Panc1 (cell line): ENCODE measurements around the gene CDC14B. TPM values are rescaled to one million over a fixed set of nuclear protein-coding genes. Genes with fewer than 3 reads are reported as not detected.

Experiments used
- ATAC-seq: fragments of 200-7000 bp; cut with Tn5 transposase; 2 replicates; pipeline ENCODE4 v1.9.1; 2020; ENCODE audit warnings: mild to moderate bottlenecking, moderate library complexity
- BruUV-seq: library from RNA; stranded (reverse); fragments of 400-500 nt; replicated peaks from 2 replicates; lab custom pipeline; 2021; lab: Mats Ljungman, UMichigan
- CTCF ChIA-PET: fragments of 300-600 bp; sonication (Branson Sonifier 250); formaldehyde crosslinking; loops from one replicate; lab custom pipeline; 2022; ENCODE audit warnings: antibody characterized with exemption; lab: Charles Lee
- POLR2A ChIA-PET: fragments of 300-600 bp; sonication (Branson Sonifier 250); formaldehyde crosslinking; loops from one replicate; lab custom pipeline; 2022; ENCODE audit warnings: antibody characterized with exemption; lab: Charles Lee
- DNase-seq: peaks from one replicate; pipeline ENCODE4 v3.0.0-alpha.2; 2010; ENCODE audit warnings: low read depth, low spot score
- H3K27ac ChIP-seq: 2 replicates; pipeline ENCODE4 v1.5.1; 2011; ENCODE audit warnings: mild to moderate bottlenecking, low read length, inconsistent platforms
- H3K27me3 ChIP-seq: fragments of 200-500 bp; sonication (Bioruptor generic); 2 replicates; pipeline ENCODE4 v1.6.0; 2014; ENCODE audit warnings: low read length, inconsistent platforms; ENCODE audit not compliant: control insufficient read depth, insufficient read depth
- H3K36me3 ChIP-seq: fragments of 200-500 bp; sonication (Bioruptor generic); 2 replicates; pipeline ENCODE4 v1.5.1; 2014; ENCODE audit warnings: inconsistent platforms, mild to moderate bottlenecking, low read length, moderate library complexity; ENCODE audit not compliant: control insufficient read depth, insufficient read depth
- H3K4me1 ChIP-seq: 2 replicates; pipeline ENCODE4 v1.5.1; 2011; ENCODE audit warnings: inconsistent platforms, mild to moderate bottlenecking, low read length, moderate library complexity; ENCODE audit not compliant: control insufficient read depth, insufficient read depth
- H3K4me3 ChIP-seq, 2 experiments: 2 replicates each; pipeline ENCODE4 v1.5.1; 2011 to 2012; ENCODE audit warnings: low read depth in 2 of 2, low read length in 2 of 2, mild to moderate bottlenecking in 2 of 2, inconsistent platforms in 1 of 2, moderate library complexity in 1 of 2
- H3K9me3 ChIP-seq: fragments of 200-500 bp; sonication (Bioruptor generic); 2 replicates; pipeline ENCODE4 v1.5.1; 2014; ENCODE audit warnings: low read depth, mild to moderate bottlenecking, inconsistent platforms, low read length, moderate library complexity; ENCODE audit not compliant: control insufficient read depth, insufficient read depth
- POLR2AphosphoS5 ChIP-seq: IDR thresholded peaks from 2 replicates; pipeline ENCODE4 v1.6.1; 2012; ENCODE audit warnings: mild to moderate bottlenecking, low read depth, low read length, moderate library complexity
- SIN3A ChIP-seq: IDR thresholded peaks from 2 replicates; pipeline ENCODE4 v1.6.1; 2012; ENCODE audit warnings: low read depth, mild to moderate bottlenecking, low read length, moderate library complexity, borderline replicate concordance; ENCODE audit not compliant: insufficient read depth
- TCF7L2 ChIP-seq: IDR thresholded peaks from 2 replicates; pipeline ENCODE4 v1.6.1; 2011; ENCODE audit warnings: mild to moderate bottlenecking, low read depth, low read length, inconsistent platforms
- in situ Hi-C: cut with HindIII; loops from 2 replicates; pipeline ENCODE4 v1.10.0; 2016; ENCODE audit warnings: low sequenced_read_pairs, low pct_unique_long_range_greater_than_20kb
- intact Hi-C: fragments of 100-400 bp; cut with micrococcal nuclease; formaldehyde crosslinking; loops from one replicate; pipeline ENCODE4 v1.10.0; 2022; ENCODE audit not compliant: unreplicated experiment
- total RNA-seq: library from RNA; stranded (reverse); gene quantifications from one replicate; pipeline ENCODE4 v1.2.1, GENCODE V29; 2021; ENCODE audit not compliant: unreplicated experiment
- TF ChIP-seq, protein P1 (sequence below): fragments of 450-650 bp; IDR thresholded peaks from 2 replicates; pipeline ENCODE4 v1.5.1; 2017; ENCODE audit warnings: mild to moderate bottlenecking
- TF ChIP-seq, protein P2 (sequence below), 2 experiments: IDR thresholded peaks; 2 replicates each; pipeline ENCODE4 v1.6.1; 2011 to 2012; ENCODE audit warnings: low read depth in 2 of 2, control low read depth in 1 of 2, low read length in 1 of 2, mild to moderate bottlenecking in 1 of 2, moderate library complexity in 1 of 2; ENCODE audit not compliant: insufficient read depth in 1 of 2

Gene CDC14B
- total RNA-seq, 1 experiment from 2014 or later: 11.8 TPM

DNA sequence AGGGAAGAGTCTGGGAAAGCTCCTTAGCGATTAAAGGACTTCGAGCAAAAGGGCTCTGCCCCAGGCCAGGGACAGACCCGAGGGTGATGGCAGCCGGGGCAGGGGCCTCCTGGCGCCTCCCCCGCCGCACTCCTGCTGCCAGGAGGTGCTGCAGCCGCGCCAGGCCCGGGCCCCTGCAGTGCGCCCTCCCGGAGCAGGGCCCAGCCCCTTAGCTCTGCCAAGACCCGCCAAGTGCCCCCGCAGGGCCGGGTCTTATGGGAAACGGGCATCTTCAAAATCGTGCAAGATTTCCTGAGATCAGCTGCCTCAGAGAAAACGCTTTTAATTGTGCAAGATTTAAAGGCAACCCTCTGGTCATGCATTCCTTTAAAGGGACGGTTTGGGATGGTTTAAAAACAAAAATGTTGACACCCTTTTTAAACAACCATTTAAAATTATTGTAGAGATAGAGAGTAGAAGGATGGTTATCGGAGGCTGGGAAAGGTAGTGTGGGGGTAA, 52.4 kb downstream of the CDC14B start:
- TF ChIP-seq, protein P1, sequence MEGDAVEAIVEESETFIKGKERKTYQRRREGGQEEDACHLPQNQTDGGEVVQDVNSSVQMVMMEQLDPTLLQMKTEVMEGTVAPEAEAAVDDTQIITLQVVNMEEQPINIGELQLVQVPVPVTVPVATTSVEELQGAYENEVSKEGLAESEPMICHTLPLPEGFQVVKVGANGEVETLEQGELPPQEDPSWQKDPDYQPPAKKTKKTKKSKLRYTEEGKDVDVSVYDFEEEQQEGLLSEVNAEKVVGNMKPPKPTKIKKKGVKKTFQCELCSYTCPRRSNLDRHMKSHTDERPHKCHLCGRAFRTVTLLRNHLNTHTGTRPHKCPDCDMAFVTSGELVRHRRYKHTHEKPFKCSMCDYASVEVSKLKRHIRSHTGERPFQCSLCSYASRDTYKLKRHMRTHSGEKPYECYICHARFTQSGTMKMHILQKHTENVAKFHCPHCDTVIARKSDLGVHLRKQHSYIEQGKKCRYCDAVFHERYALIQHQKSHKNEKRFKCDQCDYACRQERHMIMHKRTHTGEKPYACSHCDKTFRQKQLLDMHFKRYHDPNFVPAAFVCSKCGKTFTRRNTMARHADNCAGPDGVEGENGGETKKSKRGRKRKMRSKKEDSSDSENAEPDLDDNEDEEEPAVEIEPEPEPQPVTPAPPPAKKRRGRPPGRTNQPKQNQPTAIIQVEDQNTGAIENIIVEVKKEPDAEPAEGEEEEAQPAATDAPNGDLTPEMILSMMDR: no peak
- TF ChIP-seq SIN3A (no peak), TCF7L2 (no peak), POLR2AphosphoS5 (no peak)
- TF ChIP-seq, protein P2, sequence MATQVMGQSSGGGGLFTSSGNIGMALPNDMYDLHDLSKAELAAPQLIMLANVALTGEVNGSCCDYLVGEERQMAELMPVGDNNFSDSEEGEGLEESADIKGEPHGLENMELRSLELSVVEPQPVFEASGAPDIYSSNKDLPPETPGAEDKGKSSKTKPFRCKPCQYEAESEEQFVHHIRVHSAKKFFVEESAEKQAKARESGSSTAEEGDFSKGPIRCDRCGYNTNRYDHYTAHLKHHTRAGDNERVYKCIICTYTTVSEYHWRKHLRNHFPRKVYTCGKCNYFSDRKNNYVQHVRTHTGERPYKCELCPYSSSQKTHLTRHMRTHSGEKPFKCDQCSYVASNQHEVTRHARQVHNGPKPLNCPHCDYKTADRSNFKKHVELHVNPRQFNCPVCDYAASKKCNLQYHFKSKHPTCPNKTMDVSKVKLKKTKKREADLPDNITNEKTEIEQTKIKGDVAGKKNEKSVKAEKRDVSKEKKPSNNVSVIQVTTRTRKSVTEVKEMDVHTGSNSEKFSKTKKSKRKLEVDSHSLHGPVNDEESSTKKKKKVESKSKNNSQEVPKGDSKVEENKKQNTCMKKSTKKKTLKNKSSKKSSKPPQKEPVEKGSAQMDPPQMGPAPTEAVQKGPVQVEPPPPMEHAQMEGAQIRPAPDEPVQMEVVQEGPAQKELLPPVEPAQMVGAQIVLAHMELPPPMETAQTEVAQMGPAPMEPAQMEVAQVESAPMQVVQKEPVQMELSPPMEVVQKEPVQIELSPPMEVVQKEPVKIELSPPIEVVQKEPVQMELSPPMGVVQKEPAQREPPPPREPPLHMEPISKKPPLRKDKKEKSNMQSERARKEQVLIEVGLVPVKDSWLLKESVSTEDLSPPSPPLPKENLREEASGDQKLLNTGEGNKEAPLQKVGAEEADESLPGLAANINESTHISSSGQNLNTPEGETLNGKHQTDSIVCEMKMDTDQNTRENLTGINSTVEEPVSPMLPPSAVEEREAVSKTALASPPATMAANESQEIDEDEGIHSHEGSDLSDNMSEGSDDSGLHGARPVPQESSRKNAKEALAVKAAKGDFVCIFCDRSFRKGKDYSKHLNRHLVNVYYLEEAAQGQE (IDR thresholded peaks at IDR 0.05; ENCODE audit: insufficient read depth in 1 of 2, low read depth in 2 of 2, low read length in 1 of 2): no peak
- BruUV-seq: no TSS peak
- Histone ChIP-seq H3K9me3 (no peaks in the 10 kb centered on the region), H3K27me3 (no peaks in the 10 kb centered on the region), H3K36me3 (no peaks in the 10 kb centered on the region), H3K4me3 (peak overlapping the region; percentile 48 to 55), H3K4me1 (peaks cover 9% of the 10 kb centered on the region), H3K27ac (peak overlapping the region; percentile 74)
- intact Hi-C loops (no loop called here), in situ Hi-C loops (no loop called here)
- DNase-seq (no peak), ATAC-seq (no peak)
- ChIA-PET POLR2A (no interaction called here), CTCF (interaction anchor here (0.5 to 0.6 kb wide), 2 partner anchors 58 to 1020 kb away, joined by 3 to 4 read pairs; no protein-coding TSS in a partner anchor)

DNA sequence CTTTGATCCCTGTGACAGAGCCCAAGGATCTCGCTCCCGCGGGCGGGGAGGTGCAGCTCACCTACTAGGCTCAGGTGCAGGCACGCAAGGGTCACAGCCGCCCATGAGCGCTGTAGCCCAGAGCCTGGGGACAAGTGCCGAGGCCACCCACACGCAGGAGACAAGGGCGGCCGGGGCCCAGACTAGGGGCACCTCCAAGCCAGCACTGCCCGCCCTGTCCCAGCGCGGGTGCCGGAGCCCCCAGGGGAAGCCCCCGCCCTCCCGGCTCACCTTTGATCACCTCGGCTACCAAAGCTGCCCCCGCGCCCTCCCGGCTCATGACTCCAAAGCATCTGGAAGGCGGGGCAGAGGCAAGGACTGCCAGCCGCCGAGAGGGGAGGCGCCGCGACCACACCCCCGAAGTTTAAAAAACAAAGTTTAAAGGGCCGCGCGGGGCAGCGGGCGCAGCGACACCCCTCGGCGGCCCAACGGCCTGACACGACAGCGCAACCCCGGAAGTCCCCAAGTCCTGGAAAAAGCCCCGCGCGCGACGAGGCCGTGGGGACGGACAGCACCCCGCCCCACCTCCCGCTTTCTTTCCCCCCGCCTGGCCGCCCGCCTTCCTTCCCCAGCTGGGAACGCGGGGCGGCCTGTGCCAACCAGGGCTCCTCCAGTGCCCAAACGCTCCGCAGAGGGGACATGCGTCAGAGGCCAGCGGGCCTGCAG, 53.0 kb downstream of the CDC14B start:
- ChIA-PET CTCF (interaction anchor here (0.5 to 0.6 kb wide), 2 partner anchors 59 to 1019 kb away, joined by 3 to 4 read pairs; no protein-coding TSS in a partner anchor), POLR2A (no interaction called here)
- TF ChIP-seq POLR2AphosphoS5 (no peak), TCF7L2 (peak; percentile 89), SIN3A (peak; percentile 97; the same call in 1 of the 2 replicates)
- TF ChIP-seq, protein P1: peak; percentile 80
- TF ChIP-seq, protein P2 (IDR thresholded peaks at IDR 0.05; ENCODE audit: insufficient read depth in 1 of 2, low read depth in 2 of 2, low read length in 1 of 2): no peak
- DNase-seq (no peak), ATAC-seq (peak; percentile 93)
- Histone ChIP-seq H3K4me3 (peak overlapping the region; percentile 48 to 55), H3K36me3 (no peaks in the 10 kb centered on the region), H3K4me1 (peaks cover 9% of the 10 kb centered on the region), H3K27ac (peak overlapping the region; percentile 74), H3K9me3 (no peaks in the 10 kb centered on the region), H3K27me3 (no peaks in the 10 kb centered on the region)
- no TSS peak for BruUV-seq
- in situ Hi-C loops (no loop called here), intact Hi-C loops (no loop called here)
